Measurements from ENCODE around the gene EVI5L. TPM values are rescaled to one million over a fixed set of nuclear protein-coding genes. Genes with fewer than 3 reads are reported as not detected.

Gene EVI5L
- total and polyA plus RNA-seq, 2 of the 8 experiments (the other 6 are each of a cell fraction or from before 2014, with no cell fraction given) = 7.2 to 11.0 TPM

- no peak; a peak in 1 of 4 replicates for TF ChIP-seq CTCF (IDR thresholded peaks at IDR 0.05; ENCODE audit: control extremely low read depth in 1 of 3, insufficient read depth in 1 of 3, low read depth in 1 of 3, low read length in 3 of 3)
- TF ChIP-seq EP300 (IDR thresholded peaks at IDR 0.05; ENCODE audit: borderline replicate concordance in 1 of 2, low read depth in 2 of 2, low read length in 2 of 2) = no peak
- peak; percentile 63; the same call in 1 of the 2 replicates for TF ChIP-seq ATF2 (IDR thresholded peaks at IDR 0.05; ENCODE audit: low read length)
- peak; percentile 65 for TF ChIP-seq KDM4A (IDR thresholded peaks at IDR 0.05; ENCODE audit: low read depth, low read length, severe bottlenecking)
- no peak for TF ChIP-seq CTBP2 (IDR thresholded peaks at IDR 0.05; ENCODE audit: borderline replicate concordance, insufficient read depth, insufficient read length, low read length)
- TF ChIP-seq JUN (IDR thresholded peaks at IDR 0.05; ENCODE audit: low read depth, low read length) = no peak
- peak; percentile 84 for TF ChIP-seq SP1 (IDR thresholded peaks at IDR 0.05; ENCODE audit: low read depth, low read length)
- TF ChIP-seq CREB1 (IDR thresholded peaks at IDR 0.05) = peak; percentile 16; the same call in 1 of the 2 replicates
- TF ChIP-seq RAD21 (IDR thresholded peaks at IDR 0.05 in 1 of 2, conservative IDR thresholded peaks at IDR 0.05 in 1 of 2; ENCODE audit: low read depth in 2 of 2, low read length in 2 of 2) = peak; percentile 13 to 47; a peak in 2 of 4 replicates
- TF ChIP-seq PHF8 (conservative IDR thresholded peaks at IDR 0.05; ENCODE audit: low read depth, low read length) = peak; percentile 64
- TF ChIP-seq CHD2 (IDR thresholded peaks at IDR 0.05; ENCODE audit: low read length) = peak; percentile 68
Measured at GRCh38 chr19:7874076-7874896, 44.3 kb downstream of the EVI5L start, which contains the start of gene PRR36 (continued).
